Neural cell (in vitro differentiated cells): Measurements from ENCODE around the gene ZNF771. TPM values are rescaled to one million over a fixed set of nuclear protein-coding genes. Genes with fewer than 3 reads are reported as not detected.

Experiments used
- H2AFZ ChIP-seq: fragments of 200-600, 300-800 bp; sonication (generic), shearing (Covaris generic); 2 replicates; pipeline ENCODE4 v1.6.0; 2014; ENCODE audit warnings: low read depth, mild to moderate bottlenecking, antibody characterized with exemption, low read length, moderate library complexity
- H3F3A ChIP-seq: fragments of 200-600 bp; shearing (Covaris generic); 2 replicates; pipeline ENCODE4 v1.6.1; 2016; ENCODE audit warnings: mild to moderate bottlenecking, moderate library complexity, mixed read lengths, antibody characterized with exemption, low read length; ENCODE audit not compliant: insufficient read depth, poor library complexity, severe bottlenecking
- H3K27ac ChIP-seq: fragments of 200-600, 300-800 bp; sonication (generic), shearing (Covaris generic); 2 replicates; pipeline ENCODE4 v1.5.1; 2014; ENCODE audit warnings: mild to moderate bottlenecking, low read length, moderate library complexity
- H3K27me3 ChIP-seq: fragments of 300-800, 200-600 bp; sonication (generic), shearing (Covaris generic); 2 replicates; pipeline ENCODE4 v1.6.0; 2014; ENCODE audit warnings: mild to moderate bottlenecking, low read depth, low read length, moderate library complexity; ENCODE audit not compliant: insufficient read depth
- H3K36me3 ChIP-seq: fragments of 300-800, 200-600 bp; sonication (generic), shearing (Covaris generic); 2 replicates; pipeline ENCODE4 v1.5.1; 2014; ENCODE audit warnings: mild to moderate bottlenecking, antibody characterized with exemption, low read length, moderate library complexity; ENCODE audit not compliant: insufficient read depth
- H3K4me2 ChIP-seq: fragments of 300-800, 200-600 bp; sonication (generic), shearing (Covaris generic); 2 replicates; pipeline ENCODE4 v1.6.0; 2014; ENCODE audit warnings: mild to moderate bottlenecking, low read length
- H3K4me3 ChIP-seq: fragments of 300-800, 200-600 bp; sonication (generic), shearing (Covaris generic); 2 replicates; pipeline ENCODE4 v1.5.1; 2014; ENCODE audit warnings: mild to moderate bottlenecking, low read length, moderate library complexity
- H3K79me2 ChIP-seq: fragments of 200-600 bp; shearing (Covaris generic); replicated peaks from 2 replicates; pipeline ENCODE4 v1.6.0; 2014; ENCODE audit warnings: mild to moderate bottlenecking, low read length, moderate library complexity; ENCODE audit not compliant: insufficient read depth
- H3K9ac ChIP-seq: fragments of 300-800, 200-600 bp; sonication (generic), shearing (Covaris generic); 2 replicates; pipeline ENCODE4 v1.6.1; 2016; ENCODE audit warnings: mild to moderate bottlenecking, low read length, mixed read lengths
- H3K9me2 ChIP-seq: fragments of 200-600 bp; shearing (Covaris generic); 2 replicates; pipeline ENCODE4 v1.6.1; 2016; ENCODE audit warnings: mild to moderate bottlenecking, low read length, mixed read lengths; ENCODE audit not compliant: insufficient read depth
- H3K9me3 ChIP-seq: fragments of 200-600, 300-800 bp; sonication (generic), shearing (Covaris generic); 2 replicates; pipeline ENCODE4 v1.6.1; 2016; ENCODE audit warnings: mild to moderate bottlenecking, mixed run types, low read length, moderate library complexity, mixed read lengths
- H4K20me1 ChIP-seq: fragments of 200-600 bp; shearing (Covaris generic); 2 replicates; pipeline ENCODE4 v1.6.1; 2016; ENCODE audit warnings: mild to moderate bottlenecking, mixed run types; ENCODE audit not compliant: insufficient read depth
- EP300 ChIP-seq: fragments of 450-650 bp; conservative IDR thresholded peaks from 2 replicates; pipeline ENCODE4 v1.6.1; 2014; ENCODE audit warnings: antibody characterized with exemption, mild to moderate bottlenecking, moderate library complexity; ENCODE audit not compliant: poor library complexity, severe bottlenecking
- EZH2 ChIP-seq: fragments of 200-600, 300-800 bp; shearing (Covaris generic), sonication (generic); IDR thresholded peaks from 2 replicates; pipeline ENCODE4 v1.6.1; 2014; ENCODE audit warnings: antibody characterized with exemption, low read length, borderline replicate concordance, mild to moderate bottlenecking; ENCODE audit not compliant: insufficient read depth, poor library complexity, severe bottlenecking
- MXI1 ChIP-seq: fragments of 450-650 bp; conservative IDR thresholded peaks from 2 replicates; pipeline ENCODE4 v1.6.1; 2014; ENCODE audit warnings: antibody characterized with exemption, mild to moderate bottlenecking; ENCODE audit not compliant: poor library complexity, severe bottlenecking
- POLR2AphosphoS5 ChIP-seq: IDR thresholded peaks from 2 replicates; pipeline ENCODE4 v1.6.1; 2012
- RAD21 ChIP-seq: fragments of 450-650 bp; conservative IDR thresholded peaks from 2 replicates; pipeline ENCODE4 v1.6.1; 2014; ENCODE audit warnings: antibody characterized with exemption, mild to moderate bottlenecking, moderate library complexity
- SMC3 ChIP-seq: fragments of 450-650 bp; conservative IDR thresholded peaks from 2 replicates; pipeline ENCODE4 v1.6.1; 2014; ENCODE audit warnings: antibody characterized with exemption, mild to moderate bottlenecking, moderate library complexity; ENCODE audit not compliant: poor library complexity
- TAF1 ChIP-seq: IDR thresholded peaks from 2 replicates; pipeline ENCODE4 v1.6.1; 2012; ENCODE audit warnings: low read depth
- polyA plus RNA-seq: library from polyadenylated mRNA; depleted of rRNA; stranded (reverse); fragments of >200 nt; gene quantifications from 2 replicates; pipeline ENCODE4 v1.2.3, GENCODE V29; 2014
- TF ChIP-seq, protein P1 (sequence below): IDR thresholded peaks from 2 replicates; pipeline ENCODE4 v1.6.1; 2012; ENCODE audit warnings: borderline replicate concordance
- TF ChIP-seq, protein P2 (sequence below): fragments of 450-650 bp; IDR thresholded peaks from 2 replicates; pipeline ENCODE4 v1.5.1; 2014; ENCODE audit warnings: antibody characterized with exemption, mild to moderate bottlenecking, moderate library complexity; ENCODE audit not compliant: poor library complexity, severe bottlenecking

The ZNF771 gene
- polyA plus RNA-seq, 1 donor from 2014 or later: 11.7 TPM

DNA sequence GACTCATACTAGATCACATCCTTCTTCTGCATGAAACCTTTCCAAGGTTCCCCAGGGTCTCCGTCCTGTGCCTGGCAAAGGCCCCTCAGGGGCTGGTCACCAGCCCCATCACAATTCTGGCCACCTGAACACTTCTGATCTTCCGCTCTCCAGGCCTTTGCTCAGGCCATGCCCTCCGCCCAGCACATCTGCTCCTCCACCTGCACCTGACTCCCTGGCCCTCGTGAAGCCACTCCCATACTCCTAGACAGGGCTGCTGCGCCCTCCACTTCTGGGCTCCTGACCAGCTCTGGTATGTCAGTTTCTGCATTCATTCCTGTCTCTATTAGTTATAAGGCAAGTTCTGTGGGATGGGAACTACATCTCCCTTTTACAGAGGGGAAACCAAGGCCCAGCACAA, 34.7 kb upstream of the ZNF771 start:
- H2AFZ ChIP-seq: no peak overlapping the region
- no peak overlapping the region for H3K4me2 ChIP-seq
- H3K79me2 ChIP-seq: peaks cover 22% of the 10 kb centered on the region
- H3F3A ChIP-seq: no peaks in the 10 kb centered on the region
- H4K20me1 ChIP-seq: peaks cover 17% of the 10 kb centered on the region
- no peak overlapping the region for H3K27ac ChIP-seq
- no peak overlapping the region for H3K9ac ChIP-seq
- H3K4me3 ChIP-seq: no peak overlapping the region
- no peaks in the 10 kb centered on the region for H3K9me2 ChIP-seq
- no peaks in the 10 kb centered on the region for H3K27me3 ChIP-seq
- TF ChIP-seq, protein P1, sequence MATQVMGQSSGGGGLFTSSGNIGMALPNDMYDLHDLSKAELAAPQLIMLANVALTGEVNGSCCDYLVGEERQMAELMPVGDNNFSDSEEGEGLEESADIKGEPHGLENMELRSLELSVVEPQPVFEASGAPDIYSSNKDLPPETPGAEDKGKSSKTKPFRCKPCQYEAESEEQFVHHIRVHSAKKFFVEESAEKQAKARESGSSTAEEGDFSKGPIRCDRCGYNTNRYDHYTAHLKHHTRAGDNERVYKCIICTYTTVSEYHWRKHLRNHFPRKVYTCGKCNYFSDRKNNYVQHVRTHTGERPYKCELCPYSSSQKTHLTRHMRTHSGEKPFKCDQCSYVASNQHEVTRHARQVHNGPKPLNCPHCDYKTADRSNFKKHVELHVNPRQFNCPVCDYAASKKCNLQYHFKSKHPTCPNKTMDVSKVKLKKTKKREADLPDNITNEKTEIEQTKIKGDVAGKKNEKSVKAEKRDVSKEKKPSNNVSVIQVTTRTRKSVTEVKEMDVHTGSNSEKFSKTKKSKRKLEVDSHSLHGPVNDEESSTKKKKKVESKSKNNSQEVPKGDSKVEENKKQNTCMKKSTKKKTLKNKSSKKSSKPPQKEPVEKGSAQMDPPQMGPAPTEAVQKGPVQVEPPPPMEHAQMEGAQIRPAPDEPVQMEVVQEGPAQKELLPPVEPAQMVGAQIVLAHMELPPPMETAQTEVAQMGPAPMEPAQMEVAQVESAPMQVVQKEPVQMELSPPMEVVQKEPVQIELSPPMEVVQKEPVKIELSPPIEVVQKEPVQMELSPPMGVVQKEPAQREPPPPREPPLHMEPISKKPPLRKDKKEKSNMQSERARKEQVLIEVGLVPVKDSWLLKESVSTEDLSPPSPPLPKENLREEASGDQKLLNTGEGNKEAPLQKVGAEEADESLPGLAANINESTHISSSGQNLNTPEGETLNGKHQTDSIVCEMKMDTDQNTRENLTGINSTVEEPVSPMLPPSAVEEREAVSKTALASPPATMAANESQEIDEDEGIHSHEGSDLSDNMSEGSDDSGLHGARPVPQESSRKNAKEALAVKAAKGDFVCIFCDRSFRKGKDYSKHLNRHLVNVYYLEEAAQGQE: no peak
- TF ChIP-seq SMC3: no peak
- no peak for TF ChIP-seq MXI1
- TF ChIP-seq, protein P2, sequence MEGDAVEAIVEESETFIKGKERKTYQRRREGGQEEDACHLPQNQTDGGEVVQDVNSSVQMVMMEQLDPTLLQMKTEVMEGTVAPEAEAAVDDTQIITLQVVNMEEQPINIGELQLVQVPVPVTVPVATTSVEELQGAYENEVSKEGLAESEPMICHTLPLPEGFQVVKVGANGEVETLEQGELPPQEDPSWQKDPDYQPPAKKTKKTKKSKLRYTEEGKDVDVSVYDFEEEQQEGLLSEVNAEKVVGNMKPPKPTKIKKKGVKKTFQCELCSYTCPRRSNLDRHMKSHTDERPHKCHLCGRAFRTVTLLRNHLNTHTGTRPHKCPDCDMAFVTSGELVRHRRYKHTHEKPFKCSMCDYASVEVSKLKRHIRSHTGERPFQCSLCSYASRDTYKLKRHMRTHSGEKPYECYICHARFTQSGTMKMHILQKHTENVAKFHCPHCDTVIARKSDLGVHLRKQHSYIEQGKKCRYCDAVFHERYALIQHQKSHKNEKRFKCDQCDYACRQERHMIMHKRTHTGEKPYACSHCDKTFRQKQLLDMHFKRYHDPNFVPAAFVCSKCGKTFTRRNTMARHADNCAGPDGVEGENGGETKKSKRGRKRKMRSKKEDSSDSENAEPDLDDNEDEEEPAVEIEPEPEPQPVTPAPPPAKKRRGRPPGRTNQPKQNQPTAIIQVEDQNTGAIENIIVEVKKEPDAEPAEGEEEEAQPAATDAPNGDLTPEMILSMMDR: no peak
- TF ChIP-seq EP300: no peak
- TF ChIP-seq EZH2: no peak
- H3K36me3 ChIP-seq: no peaks in the 10 kb centered on the region
- no peaks in the 10 kb centered on the region for H3K9me3 ChIP-seq

DNA sequence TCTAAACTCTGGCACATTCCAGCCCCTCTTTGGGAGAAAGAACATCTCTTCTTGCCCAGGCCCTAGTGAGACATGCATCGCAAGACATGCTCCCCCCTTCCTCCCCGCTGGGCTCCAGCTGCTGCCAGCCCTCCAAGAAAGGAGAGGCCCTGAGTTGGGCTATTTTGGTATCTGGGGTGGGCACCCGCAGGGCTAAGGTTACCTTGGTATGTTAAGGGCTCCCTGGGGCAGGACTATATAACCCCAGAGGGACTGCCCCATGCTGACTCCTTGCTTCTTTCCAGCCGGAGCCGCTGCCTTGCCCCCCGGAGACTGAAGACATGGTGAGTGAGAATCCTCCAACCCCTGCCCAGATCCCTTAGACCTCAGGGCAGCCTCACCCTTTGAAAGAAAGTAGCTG, 32.9 kb upstream of the ZNF771 start, which contains the start of gene MYL11:
Gene MYL11, plus strand, starts transcription at position 265 of the 400 bp plus-strand sequence. Its CDS starts 56 bp downstream, at position 321.
- no peak within 1 kb of the TSS for H3K9ac ChIP-seq
- no peak within 1 kb of the TSS for H3K27ac ChIP-seq
- no peak within 1 kb of the TSS for H3K4me2 ChIP-seq
- no peaks in the 10 kb centered on the region for H3F3A ChIP-seq
- no peak within 1 kb of the TSS for H3K4me3 ChIP-seq
- no peak within 1 kb of the TSS for H2AFZ ChIP-seq
- no peaks in the 10 kb centered on the region for H3K9me2 ChIP-seq
- H3K27me3 ChIP-seq: no peaks in the 10 kb centered on the region
- H3K9me3 ChIP-seq: no peaks in the 10 kb centered on the region
- peaks cover 3% of the 10 kb centered on the region for H3K79me2 ChIP-seq
- TF ChIP-seq, protein P2: no peak
- TF ChIP-seq TAF1 (no peak), POLR2AphosphoS5 (no peak), RAD21 (no peak), EZH2 (no peak), SMC3 (no peak), EP300 (no peak)
- no peaks in the 10 kb centered on the region for H3K36me3 ChIP-seq
- no peaks in the 10 kb centered on the region for H4K20me1 ChIP-seq
